CD14-positive monocyte (primary cell): ENCODE data around the gene AKR1C4. TPM values are rescaled to one million over a fixed set of nuclear protein-coding genes. Genes with fewer than 3 reads are reported as not detected.
"Not testable (repeated sequence)": the region's sequence is repeated elsewhere in the genome, so short reads cannot be mapped to it uniquely, and the experiment has no call there.

Experiments
- DNase-seq, 3 donors: peaks; one replicate each; pipeline ENCODE4 v3.0.0-alpha.2; 2011 to 2022
- H2AFZ ChIP-seq: 2 replicates; pipeline ENCODE4 v1.6.0; 2012; ENCODE audit warnings: mild to moderate bottlenecking, low read depth, low read length, inconsistent platforms; ENCODE audit not compliant: insufficient read depth, poor library complexity, severe bottlenecking
- H3K27ac ChIP-seq, 2 donors: 1 replicate in 1 of 2; 2 replicates in 1 of 2; pipeline ENCODE4 v1.5.1; 2012 to 2013; ENCODE audit warnings: low read length in 2 of 2, control low read depth in 1 of 2, inconsistent platforms in 1 of 2, low read depth in 1 of 2, mild to moderate bottlenecking in 1 of 2
- H3K27me3 ChIP-seq, 2 donors: one replicate each; pipeline versions ENCODE4 v1.6.0 to v1.6.1; 2011 to 2013; ENCODE audit warnings: low read length in 2 of 2; ENCODE audit not compliant: control insufficient read depth in 2 of 2, insufficient read depth in 2 of 2
- H3K36me3 ChIP-seq, 2 donors: replicated peaks in 1 of 2; 1 replicate in 1 of 2; 2 replicates in 1 of 2; pipeline versions ENCODE4 v1.5.1 to v1.6.1; 2012 to 2013; ENCODE audit warnings: low read length in 2 of 2, control low read depth in 1 of 2, inconsistent platforms in 1 of 2, mild to moderate bottlenecking in 1 of 2; ENCODE audit not compliant: insufficient read depth in 2 of 2, control insufficient read depth in 1 of 2
- H3K4me1 ChIP-seq, 2 donors: 1 replicate in 1 of 2; 2 replicates in 1 of 2; pipeline versions ENCODE4 v1.5.1 to v1.6.1; 2012 to 2013; ENCODE audit warnings: low read length in 2 of 2, control low read depth in 1 of 2, inconsistent platforms in 1 of 2, mild to moderate bottlenecking in 1 of 2, moderate library complexity in 1 of 2; ENCODE audit not compliant: insufficient read depth in 2 of 2, control insufficient read depth in 1 of 2
- H3K4me2 ChIP-seq: replicated peaks from 2 replicates; pipeline ENCODE3; 2012; ENCODE audit warnings: low read length, moderate library complexity, mild to moderate bottlenecking; ENCODE audit not compliant: poor library complexity, severe bottlenecking; ENCODE audit errors: extremely low read depth
- H3K4me3 ChIP-seq, 3 experiments: fragments of 200-600 bp in 1 of 3; sonication (generic) in 1 of 3; replicated peaks in 1 of 3; 1 replicate in 2 of 3; 2 replicates in 1 of 3; pipeline ENCODE4 v1.5.1; 2011 to 2013; ENCODE audit warnings: low read length in 3 of 3, mild to moderate bottlenecking in 3 of 3, control low read depth in 2 of 3, low read depth in 2 of 3, inconsistent platforms in 1 of 3, moderate library complexity in 1 of 3
- H3K79me2 ChIP-seq: 2 replicates; pipeline ENCODE4 v1.6.0; 2012; ENCODE audit warnings: mild to moderate bottlenecking, control low read depth, inconsistent platforms, low read length, moderate library complexity; ENCODE audit not compliant: insufficient read depth
- H3K9ac ChIP-seq: 2 replicates; pipeline ENCODE4 v1.6.0; 2017; ENCODE audit warnings: low read length, mild to moderate bottlenecking; ENCODE audit not compliant: insufficient read depth, poor library complexity, severe bottlenecking
- H3K9me3 ChIP-seq, 2 donors: replicated peaks in 1 of 2; 1 replicate in 1 of 2; 2 replicates in 1 of 2; pipeline versions ENCODE4 v1.5.1 to v1.6.1; 2012 to 2013; ENCODE audit warnings: low read length in 2 of 2, control low read depth in 1 of 2; ENCODE audit not compliant: control insufficient read depth in 1 of 2, insufficient read depth in 1 of 2
- H4K20me1 ChIP-seq: 2 replicates; pipeline ENCODE4 v1.6.0; 2012; ENCODE audit warnings: mild to moderate bottlenecking, low read length, control low read depth, moderate library complexity; ENCODE audit not compliant: insufficient read depth
- H3K27ac Mint-ChIP-seq, 7 donors: one replicate each; pipeline ENCODE4 v1.8.0; 2020; ENCODE audit warnings: mild to moderate bottlenecking in 7 of 7, mixed read lengths in 7 of 7, moderate library complexity in 6 of 7, inconsistent platforms in 2 of 7
- H3K27me3 Mint-ChIP-seq, 3 donors: one replicate each; pipeline ENCODE4 v1.8.0; 2021 to 2022; ENCODE audit warnings: low read depth in 3 of 3, mild to moderate bottlenecking in 3 of 3, mixed read lengths in 3 of 3, moderate library complexity in 3 of 3, inconsistent platforms in 1 of 3
- H3K36me3 Mint-ChIP-seq, 2 donors: one replicate each; pipeline ENCODE4 v1.8.0; 2020; ENCODE audit warnings: mixed read lengths in 2 of 2, inconsistent platforms in 1 of 2, mild to moderate bottlenecking in 1 of 2
- H3K4me1 Mint-ChIP-seq: one replicate; pipeline ENCODE4 v1.8.0; 2020; ENCODE audit warnings: mild to moderate bottlenecking, mixed read lengths
- H3K4me3 Mint-ChIP-seq, 2 donors: one replicate each; pipeline ENCODE4 v1.8.0; 2020; ENCODE audit warnings: mild to moderate bottlenecking in 2 of 2, mixed read lengths in 2 of 2, moderate library complexity in 1 of 2
- H3K9me3 Mint-ChIP-seq, 7 donors: one replicate each; pipeline ENCODE4 v1.8.0; 2020 to 2022; ENCODE audit warnings: mixed read lengths in 7 of 7, mild to moderate bottlenecking in 6 of 7, moderate library complexity in 6 of 7, inconsistent platforms in 2 of 7
- WGBS: methylation state at CpG from one replicate; pipeline ENCODE4 v1.1.5; 2013; ENCODE audit warnings: missing lambda C conversion rate; ENCODE audit not compliant: insufficient coverage; 5-methylcytosine and 5-hydroxymethylcytosine counted together
- intact Hi-C, 2 donors: fragments of 100-400 bp; cut with micrococcal nuclease; formaldehyde crosslinking; loops; one replicate each; pipeline versions ENCODE4 v1.15.0 to v1.15.1; 2023
- polyA plus RNA-seq, 3 donors: library from polyadenylated mRNA; depleted of rRNA in 1 of 3; unstranded in 2 of 3; stranded (reverse) in 1 of 3; fragments of 300-500 nt in 2 of 3; fragments of >200 nt in 1 of 3; fragmentation: Illumina TruSeq in 2 of 3; gene quantifications; 1 replicate in 2 of 3; 2 replicates in 1 of 3; pipeline ENCODE4 v1.2.3, GENCODE V29; 2012 to 2021
- TF ChIP-seq, protein P1 (sequence below): fragments of 200-600 bp; IDR thresholded peaks from one replicate; pipeline ENCODE4 v1.8.0; 2022; ENCODE audit warnings: antibody characterized with exemption, mild to moderate bottlenecking

The AKR1C4 gene
- polyA plus RNA-seq, 3 donors = not detected

DNA sequence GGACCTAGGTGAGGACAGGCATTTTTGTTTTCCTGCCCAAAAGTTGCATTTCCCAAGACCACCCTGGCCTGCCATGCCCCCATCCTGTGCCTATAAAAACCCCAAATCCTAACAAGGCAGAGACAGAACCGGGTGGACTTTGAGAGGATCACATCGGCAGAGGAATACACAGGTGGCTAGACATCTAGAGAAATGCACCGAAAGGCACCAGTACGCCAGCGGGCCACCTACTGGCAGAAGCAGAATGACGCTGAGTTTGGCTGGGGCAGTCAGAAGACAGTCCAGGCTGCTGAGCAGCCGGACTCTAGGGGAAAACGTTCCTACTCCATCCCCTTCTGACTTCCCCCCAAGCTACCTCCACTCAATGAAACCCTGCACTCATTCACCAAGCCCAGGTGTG is 2.8 kb downstream of the AKR1C4 start:
- WGBS = 87% methylated on average over 5 of the region's 8 CpGs
- no peaks in the 10 kb centered on the region for H3K4me1 Mint-ChIP-seq
- H3K27ac Mint-ChIP-seq = peak overlapping the region in 1 of 7 donors; percentile 41

DNA sequence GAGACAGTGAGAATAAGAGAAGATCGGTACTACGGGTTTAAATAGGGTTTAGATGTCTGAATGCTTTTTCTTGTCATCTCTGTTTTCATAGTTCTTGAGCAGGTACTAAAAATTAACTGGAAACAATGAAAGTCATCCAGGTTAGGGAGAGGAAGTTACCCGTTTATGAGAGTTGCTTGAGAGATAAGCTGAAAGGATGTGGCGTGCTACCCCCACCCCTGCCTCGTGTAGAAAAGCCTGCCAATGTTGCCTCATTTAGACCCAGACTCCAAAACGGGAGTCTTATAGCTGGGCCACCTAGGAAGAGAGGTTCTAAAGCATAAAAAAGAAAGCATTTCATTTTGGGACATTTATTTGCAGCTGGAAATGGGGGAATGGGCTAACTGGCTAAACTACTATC is 10.2 kb downstream of the AKR1C4 start:
- H3K4me3 Mint-ChIP-seq = no peak overlapping the region
- H4K20me1 ChIP-seq = no peaks in the 10 kb centered on the region
- H3K79me2 ChIP-seq = no peaks in the 10 kb centered on the region
- H3K4me1 Mint-ChIP-seq = no peaks in the 10 kb centered on the region
- DNase-seq = no peak
- intact Hi-C loops = no loop called here
- no peaks in the 10 kb centered on the region for H3K36me3 Mint-ChIP-seq
- WGBS = 61% methylated on average over 3 of the region's 6 CpGs
- H3K4me2 ChIP-seq = no peak overlapping the region
- TF ChIP-seq, protein P1, sequence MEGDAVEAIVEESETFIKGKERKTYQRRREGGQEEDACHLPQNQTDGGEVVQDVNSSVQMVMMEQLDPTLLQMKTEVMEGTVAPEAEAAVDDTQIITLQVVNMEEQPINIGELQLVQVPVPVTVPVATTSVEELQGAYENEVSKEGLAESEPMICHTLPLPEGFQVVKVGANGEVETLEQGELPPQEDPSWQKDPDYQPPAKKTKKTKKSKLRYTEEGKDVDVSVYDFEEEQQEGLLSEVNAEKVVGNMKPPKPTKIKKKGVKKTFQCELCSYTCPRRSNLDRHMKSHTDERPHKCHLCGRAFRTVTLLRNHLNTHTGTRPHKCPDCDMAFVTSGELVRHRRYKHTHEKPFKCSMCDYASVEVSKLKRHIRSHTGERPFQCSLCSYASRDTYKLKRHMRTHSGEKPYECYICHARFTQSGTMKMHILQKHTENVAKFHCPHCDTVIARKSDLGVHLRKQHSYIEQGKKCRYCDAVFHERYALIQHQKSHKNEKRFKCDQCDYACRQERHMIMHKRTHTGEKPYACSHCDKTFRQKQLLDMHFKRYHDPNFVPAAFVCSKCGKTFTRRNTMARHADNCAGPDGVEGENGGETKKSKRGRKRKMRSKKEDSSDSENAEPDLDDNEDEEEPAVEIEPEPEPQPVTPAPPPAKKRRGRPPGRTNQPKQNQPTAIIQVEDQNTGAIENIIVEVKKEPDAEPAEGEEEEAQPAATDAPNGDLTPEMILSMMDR = no peak
- no peak overlapping the region for H3K4me3 ChIP-seq
- H3K27ac ChIP-seq = no peak overlapping the region
- no peaks in the 10 kb centered on the region for H3K9me3 ChIP-seq
- H3K9me3 Mint-ChIP-seq = peaks cover 8 to 17% (median 12%) of the 10 kb centered on the region in 7 donors
- H3K36me3 ChIP-seq = no peaks in the 10 kb centered on the region
- H3K27ac Mint-ChIP-seq = no peak overlapping the region
- no peak overlapping the region for H2AFZ ChIP-seq
- no peaks in the 10 kb centered on the region for H3K4me1 ChIP-seq
- no peak overlapping the region for H3K9ac ChIP-seq
- H3K27me3 Mint-ChIP-seq = peaks cover 0 to 2% (median 0%) of the 10 kb centered on the region in 3 donors
- no peaks in the 10 kb centered on the region for H3K27me3 ChIP-seq

More for the DNA sequence above, 2.8 kb downstream of the AKR1C4 start:
- no peak overlapping the region for H3K9ac ChIP-seq
- TF ChIP-seq, protein P1 = no peak
- no peaks in the 10 kb centered on the region for H4K20me1 ChIP-seq
- H2AFZ ChIP-seq = no peak overlapping the region
- H3K4me1 ChIP-seq = no peaks in the 10 kb centered on the region
- no peak for DNase-seq
- H3K79me2 ChIP-seq = no peaks in the 10 kb centered on the region
- no peak overlapping the region for H3K27ac ChIP-seq
- Mint-ChIP-seq H3K36me3 (no peaks in the 10 kb centered on the region), H3K9me3 (peaks cover 8 to 16% (median 11%) of the 10 kb centered on the region in 7 donors), H3K4me3 (no peak overlapping the region), H3K27me3 (no peaks in the 10 kb centered on the region)
- no peaks in the 10 kb centered on the region for H3K36me3 ChIP-seq
- no peaks in the 10 kb centered on the region for H3K27me3 ChIP-seq
- H3K4me3 ChIP-seq = no peak overlapping the region
- no peak overlapping the region for H3K4me2 ChIP-seq
- intact Hi-C loops = no loop called here
- peaks cover 0 to 10% of the 10 kb centered on the region in 2 donors for H3K9me3 ChIP-seq

DNA sequence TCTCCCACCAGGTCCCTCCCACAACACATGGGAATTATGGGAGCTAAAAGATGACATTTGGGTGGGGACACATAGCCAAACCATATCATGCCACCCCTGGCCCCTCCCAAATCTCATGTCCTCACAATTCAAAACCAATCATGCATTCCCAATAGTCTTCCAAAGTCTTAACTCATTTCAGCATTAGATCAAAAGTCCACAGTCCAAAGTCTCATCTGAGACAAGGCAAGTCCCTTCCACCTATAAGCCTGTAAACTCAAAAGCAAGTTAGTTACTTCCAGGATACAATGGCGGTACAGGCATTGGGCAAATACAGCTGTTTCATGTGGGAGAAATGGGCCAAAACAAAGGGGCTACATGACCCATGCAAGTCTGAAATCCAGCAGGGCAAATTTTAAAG is 13.1 kb downstream of the AKR1C4 start:
- intact Hi-C loops, H3K9me3 ChIP-seq, DNase-seq, H3K4me2 ChIP-seq, H3K79me2 ChIP-seq, H3K36me3 ChIP-seq, H3K9ac ChIP-seq, H3K27me3 Mint-ChIP-seq, H3K4me1 ChIP-seq, H3K4me3 ChIP-seq, H3K27ac ChIP-seq, H3K27ac Mint-ChIP-seq, H3K4me1 Mint-ChIP-seq, H3K4me3 Mint-ChIP-seq, H4K20me1 ChIP-seq, H2AFZ ChIP-seq, H3K36me3 Mint-ChIP-seq, H3K27me3 ChIP-seq: not testable (repeated sequence)
- peaks cover 4 to 18% (median 5%) of the 10 kb centered on the region in 7 donors for H3K9me3 Mint-ChIP-seq
- WGBS = no CpG with 5 or more reads among the region's 1 CpG
